ENCODE results near the gene RGS4.
"Not testable (repeated sequence)": the region's sequence is repeated elsewhere in the genome, so short reads cannot be mapped to it uniquely, and the experiment has no call there.

RGS4 gene

DNA sequence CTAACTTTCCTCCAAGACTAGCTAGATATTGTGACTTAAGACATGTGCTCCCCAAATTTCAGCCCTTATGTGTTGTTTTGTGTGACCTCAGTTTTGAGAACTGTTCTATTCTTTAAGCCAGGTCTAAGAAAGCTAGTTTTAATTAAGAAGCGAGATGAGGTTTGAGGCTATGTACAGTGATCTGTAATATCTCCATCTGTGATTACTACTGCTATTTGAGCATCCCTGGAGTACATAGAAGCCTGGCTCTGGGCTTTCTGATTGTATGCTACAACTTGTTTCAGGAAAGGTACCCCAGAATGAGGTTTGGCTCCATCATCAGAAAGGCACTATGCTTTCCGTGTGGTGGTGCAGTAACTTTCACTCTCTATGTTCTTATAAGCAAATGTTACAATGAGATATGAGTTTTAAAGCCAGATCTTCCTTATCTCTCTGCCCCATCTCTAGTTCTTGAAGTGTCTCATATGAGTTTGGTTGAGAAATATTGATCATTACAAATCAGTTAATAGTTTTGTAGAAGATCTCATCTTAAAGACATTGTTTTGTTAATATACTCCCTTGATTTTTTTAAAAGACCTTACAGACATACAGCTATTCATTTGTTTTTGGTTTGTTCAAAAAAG, 605 bp downstream of the RGS4 start:
- DNase-seq: no peak

GRCh38 chr1:163071405-163072255, 2.5 kb downstream of the RGS4 start:
- no peak for DNase-seq

DNA sequence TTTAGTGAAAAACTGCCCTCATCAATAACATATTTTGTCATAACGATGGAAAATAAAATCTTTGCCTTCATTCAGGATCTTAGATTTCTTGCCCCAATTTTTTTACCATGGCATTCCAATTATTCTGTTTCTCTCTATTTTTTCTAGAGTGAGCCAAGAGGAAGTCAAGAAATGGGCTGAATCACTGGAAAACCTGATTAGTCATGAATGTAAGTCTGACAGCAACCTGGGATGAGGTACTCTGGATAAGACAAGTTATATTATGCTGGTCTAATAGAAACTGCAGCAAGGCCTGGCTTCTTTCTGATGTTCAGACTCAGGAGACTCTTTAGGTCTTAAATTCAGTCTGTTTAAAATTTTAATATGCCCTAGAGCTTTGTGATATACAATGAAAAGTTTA, 3.5 kb downstream of the RGS4 start:
- no peak for DNase-seq

- DNase-seq: no peak
These were observed 4.8 kb downstream of the RGS4 start for GRCh38 chr1:163074004-163074403.

GRCh38 chr1:163074716-163075284, 5.6 kb downstream of the RGS4 start:
- no peak for DNase-seq

- DNase-seq: no peak
These were observed 6.9 kb downstream of the RGS4 start for GRCh38 chr1:163076044-163076443.

GRCh38 chr1:163076446-163076845, 7.3 kb downstream of the RGS4 start:
- DNase-seq: no peak

GRCh38 chr1:163076981-163077761, 8.0 kb downstream of the RGS4 start:
- DNase-seq: no peak

- no peak for DNase-seq
These were observed 13.8 kb downstream of the RGS4 start for GRCh38 chr1:163082971-163083370.

GRCh38 chr1:163083690-163084089, 14.5 kb downstream of the RGS4 start:
- DNase-seq: no peak

DNA sequence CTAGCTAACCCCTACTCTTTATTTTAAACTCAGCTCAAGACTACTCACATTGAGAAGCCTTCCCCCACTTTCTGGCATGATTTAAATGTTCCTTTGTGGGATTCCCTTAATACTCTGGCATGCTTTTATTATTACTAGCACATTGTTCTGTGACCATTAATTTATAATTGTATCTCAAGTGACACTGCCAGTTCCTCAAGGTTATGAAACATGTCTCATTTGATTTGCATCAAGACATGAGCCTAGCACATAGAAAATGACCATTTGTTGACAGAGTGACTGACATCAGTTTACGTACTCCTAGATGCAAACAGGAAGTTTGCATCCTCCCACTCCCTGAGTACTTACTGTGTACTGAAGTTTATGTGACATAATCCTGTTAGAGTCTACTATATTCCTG, 15.2 kb downstream of the RGS4 start:
- no peak for DNase-seq

- peak; percentile 45 for DNase-seq
These were observed 16.1 kb downstream of the RGS4 start for GRCh38 chr1:163085041-163085903.

DNA sequence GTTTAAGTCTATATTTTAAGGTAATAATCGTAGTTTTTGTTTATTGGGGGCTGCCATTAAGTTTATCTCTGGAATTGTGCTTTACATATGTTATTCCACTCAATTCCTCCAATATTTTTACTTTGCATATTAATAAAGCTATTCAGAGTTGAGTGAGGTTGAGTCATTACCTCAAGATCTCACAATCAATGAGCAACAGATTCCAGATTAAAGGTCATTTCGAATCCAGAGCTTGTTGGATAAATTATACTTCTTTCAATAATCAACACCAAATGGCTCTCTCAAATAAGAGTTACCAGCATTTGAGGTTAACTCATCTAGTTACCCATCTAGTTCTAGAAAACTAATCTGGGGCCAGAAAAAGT, 16.7 kb downstream of the RGS4 start:
- DNase-seq: no peak

DNA sequence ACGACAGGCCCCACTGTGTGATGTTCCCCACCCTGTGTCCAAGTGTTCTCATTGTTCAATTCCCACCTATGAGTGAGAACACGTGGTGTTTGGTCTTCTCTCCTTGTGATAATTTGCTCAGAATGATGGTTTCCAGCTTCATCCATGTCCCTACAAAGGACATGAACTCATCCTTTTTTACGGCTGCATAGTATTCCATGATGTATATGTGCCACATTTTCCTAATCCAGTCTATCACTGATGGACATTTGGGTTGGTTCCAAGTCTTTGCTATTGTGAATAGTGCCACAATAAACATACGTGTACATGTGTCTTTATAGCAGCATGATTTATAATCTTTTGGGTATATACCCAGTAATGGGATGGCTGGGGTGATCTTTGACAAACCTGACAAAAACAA, 20.0 kb downstream of the RGS4 start:
- not testable (repeated sequence) for DNase-seq

GRCh38 chr1:163090321-163090945, 21.3 kb downstream of the RGS4 start:
- no peak for DNase-seq

DNA sequence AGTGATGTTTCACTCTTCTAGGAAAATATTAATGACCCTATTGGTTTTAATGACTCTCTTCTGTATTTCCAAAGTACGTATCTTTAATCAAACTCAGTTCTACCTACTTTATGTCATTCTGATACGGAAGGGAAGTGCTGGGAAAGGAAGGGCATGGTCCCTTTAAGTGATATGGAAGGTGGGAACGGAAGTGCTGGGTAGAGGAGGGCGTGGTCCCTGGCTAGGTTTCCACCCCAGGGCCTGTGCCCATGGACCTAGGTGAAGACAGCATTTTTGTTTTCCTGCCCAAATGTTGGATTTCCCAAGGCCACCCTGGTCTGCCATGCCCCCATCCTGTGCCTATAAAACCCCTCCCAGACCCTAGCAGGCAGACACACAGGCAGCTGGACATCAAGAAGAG, 24.0 kb downstream of the RGS4 start:
- DNase-seq: no peak

GRCh38 chr1:163093579-163093978, 24.4 kb downstream of the RGS4 start:
- DNase-seq: no peak

- DNase-seq: no peak
These were observed 25.0 kb downstream of the RGS4 start for GRCh38 chr1:163094182-163094581.

DNA sequence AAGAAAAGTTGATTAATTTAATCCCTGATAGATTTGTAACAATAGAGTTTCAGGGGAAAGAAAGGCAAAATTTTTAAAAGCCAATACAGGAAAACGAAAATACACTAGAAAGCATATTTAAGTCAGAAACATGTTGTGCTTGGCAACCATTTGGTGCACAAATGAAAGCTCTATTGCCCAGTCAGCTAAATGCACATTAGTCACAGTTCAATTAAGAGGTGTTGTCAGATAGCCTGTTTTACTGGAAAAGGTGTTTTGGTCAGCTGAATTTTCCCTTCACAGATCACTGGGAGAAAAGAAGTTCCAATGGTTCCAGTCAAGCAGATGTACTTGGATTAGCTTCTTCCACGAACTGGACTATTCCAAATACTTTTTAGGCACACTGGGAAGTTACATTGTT, 25.4 kb downstream of the RGS4 start:
- no peak for DNase-seq

- no peak for DNase-seq
These were observed 26.1 kb downstream of the RGS4 start for GRCh38 chr1:163095213-163095612.

DNA sequence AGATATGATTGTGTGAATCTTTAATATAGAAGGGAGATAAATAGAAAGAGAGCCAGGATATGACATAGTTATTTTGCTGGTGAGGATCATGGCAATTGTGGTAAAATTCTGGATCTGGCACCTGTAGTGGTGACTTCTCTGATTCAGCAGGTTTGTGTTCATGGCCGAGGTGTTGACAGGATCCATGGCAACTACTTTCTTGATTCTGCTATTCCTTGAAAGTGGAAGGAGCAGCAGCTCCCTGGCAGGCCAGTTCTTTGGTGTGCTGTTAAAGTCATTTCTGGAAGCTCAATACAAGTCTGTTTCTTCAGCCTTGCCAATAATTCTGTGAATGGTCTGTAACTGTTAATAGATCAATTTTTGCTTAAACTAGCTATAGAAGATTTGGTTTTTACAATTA, 33.4 kb downstream of the RGS4 start:
- no peak for DNase-seq

All from NCI-H524 treated with DMSO at 0.1 percent for 48 hours (cell line).